Measurements from ENCODE around the gene CRBN. TPM values are rescaled to one million over a fixed set of nuclear protein-coding genes. Genes with fewer than 3 reads are reported as not detected.

CRBN gene
- polyA plus RNA-seq, 1 of the 3 experiments (the other 2 are of a cell fraction) = 17.5 TPM

- no peak for TF ChIP-seq TEAD4 (IDR thresholded peaks at IDR 0.05; ENCODE audit: borderline replicate concordance, insufficient read depth)
- TF ChIP-seq RCOR1 (IDR thresholded peaks at IDR 0.05; ENCODE audit: low read length) = no peak
- TF ChIP-seq NRF1 (IDR thresholded peaks at IDR 0.05; ENCODE audit: low read depth, low read length) = no peak
These were observed 74.2 kb downstream of the CRBN start (continued) for GRCh38 chr3:3105246-3105645.

- Histone ChIP-seq H3K4me3 (ENCODE audit: low read depth in 2 of 2, low read length in 1 of 2) (no peak overlapping the region), H3K4me1 (ENCODE audit: control insufficient read depth in 1 of 2, insufficient read depth in 2 of 2, low read depth in 1 of 2, low read length in 1 of 2) (no peaks in the 10 kb centered on the region), H3F3A (replicated peaks; ENCODE audit: insufficient read depth) (no peaks in the 10 kb centered on the region), H3K4me2 (no peak overlapping the region), H2AFZ (ENCODE audit: low read depth) (no peak overlapping the region), H3K36me3 (replicated peaks in 1 of 2; ENCODE audit: control insufficient read depth in 1 of 2, insufficient read depth in 2 of 2, low read length in 1 of 2) (no peaks in the 10 kb centered on the region), H3K9me2 (no peaks in the 10 kb centered on the region), H4K20me1 (ENCODE audit: insufficient read depth) (no peaks in the 10 kb centered on the region), H3K27ac (ENCODE audit: low read depth in 2 of 2, low read length in 1 of 2) (no peak overlapping the region), H3K27me3 (ENCODE audit: insufficient read depth) (no peaks in the 10 kb centered on the region), H3K9me3 (no peaks in the 10 kb centered on the region), H3K79me2 (ENCODE audit: insufficient read depth) (no peaks in the 10 kb centered on the region), H3K9ac (no peak overlapping the region)
- no peak for DNase-seq
- CTCF ChIA-PET = no interaction called here
- 31% methylated on average over 6 of the region's 6 CpGs for WGBS (ENCODE audit: low lambda C conversion rate)
- TF ChIP-seq TAF1 (IDR thresholded peaks at IDR 0.05; ENCODE audit: borderline replicate concordance, low read depth, low read length) (no peak), MEF2A (IDR thresholded peaks at IDR 0.05; ENCODE audit: borderline replicate concordance, low read depth) (no peak), REST (IDR thresholded peaks at IDR 0.05; ENCODE audit: low read depth, low read length) (no peak), CTCF (IDR thresholded peaks at IDR 0.05) (no peak), MXI1 (IDR thresholded peaks at IDR 0.05; ENCODE audit: low read depth, low read length) (no peak)
- POLR2A ChIA-PET = no interaction called here
These were observed 76.7 kb downstream of the CRBN start for GRCh38 chr3:3102751-3103150.

GRCh38 chr3:3101660-3102458 is 77.6 kb downstream of the CRBN start:
- Histone ChIP-seq H3K4me1 (ENCODE audit: control insufficient read depth in 1 of 2, insufficient read depth in 2 of 2, low read depth in 1 of 2, low read length in 1 of 2) (no peaks in the 10 kb centered on the region), H3K9me2 (no peaks in the 10 kb centered on the region), H3K9me3 (no peaks in the 10 kb centered on the region), H3K27me3 (ENCODE audit: insufficient read depth) (no peaks in the 10 kb centered on the region), H3K79me2 (ENCODE audit: insufficient read depth) (no peaks in the 10 kb centered on the region), H3K27ac (ENCODE audit: low read depth in 2 of 2, low read length in 1 of 2) (no peak overlapping the region), H3K9ac (no peak overlapping the region), H3K36me3 (replicated peaks in 1 of 2; ENCODE audit: control insufficient read depth in 1 of 2, insufficient read depth in 2 of 2, low read length in 1 of 2) (no peaks in the 10 kb centered on the region), H2AFZ (ENCODE audit: low read depth) (no peak overlapping the region), H4K20me1 (ENCODE audit: insufficient read depth) (no peaks in the 10 kb centered on the region), H3K4me3 (ENCODE audit: low read depth in 2 of 2, low read length in 1 of 2) (no peak overlapping the region), H3K4me2 (no peak overlapping the region), H3F3A (replicated peaks; ENCODE audit: insufficient read depth) (no peaks in the 10 kb centered on the region)
- 31% methylated on average over 6 of the region's 6 CpGs for WGBS (ENCODE audit: low lambda C conversion rate)
- DNase-seq = no peak
- CTCF ChIA-PET = no interaction called here
- POLR2A ChIA-PET = no interaction called here
- no peak for TF ChIP-seq GATA2 (CRISPR knock-in tag; IDR thresholded peaks at IDR 0.05)
- TF ChIP-seq YY1 (IDR thresholded peaks at IDR 0.05; ENCODE audit: low read depth) = no peak
- no peak for TF ChIP-seq FOXM1 (IDR thresholded peaks at IDR 0.05; ENCODE audit: low read depth)
- TF ChIP-seq USF1 (IDR thresholded peaks at IDR 0.05; ENCODE audit: borderline replicate concordance, low read depth) = no peak
- no peak for TF ChIP-seq FOXJ3 (CRISPR knock-in tag; IDR thresholded peaks at IDR 0.05)
- TF ChIP-seq NFIC (IDR thresholded peaks at IDR 0.05; ENCODE audit: borderline replicate concordance) = no peak
- no peak for TF ChIP-seq ZBTB33 (IDR thresholded peaks at IDR 0.05; ENCODE audit: borderline replicate concordance, low read depth)
- TF ChIP-seq FOSL2 (IDR thresholded peaks at IDR 0.05; ENCODE audit: borderline replicate concordance, low read depth) = no peak
- TF ChIP-seq MXI1 (IDR thresholded peaks at IDR 0.05; ENCODE audit: low read depth, low read length) = no peak
- TF ChIP-seq RCOR1 (IDR thresholded peaks at IDR 0.05; ENCODE audit: low read length) = no peak
